Measurements from ENCODE around the gene ASB7.
A peak's percentile ranks its signal among the peaks of the same experiment; 100 is the strongest.

Gene ASB7

DNA sequence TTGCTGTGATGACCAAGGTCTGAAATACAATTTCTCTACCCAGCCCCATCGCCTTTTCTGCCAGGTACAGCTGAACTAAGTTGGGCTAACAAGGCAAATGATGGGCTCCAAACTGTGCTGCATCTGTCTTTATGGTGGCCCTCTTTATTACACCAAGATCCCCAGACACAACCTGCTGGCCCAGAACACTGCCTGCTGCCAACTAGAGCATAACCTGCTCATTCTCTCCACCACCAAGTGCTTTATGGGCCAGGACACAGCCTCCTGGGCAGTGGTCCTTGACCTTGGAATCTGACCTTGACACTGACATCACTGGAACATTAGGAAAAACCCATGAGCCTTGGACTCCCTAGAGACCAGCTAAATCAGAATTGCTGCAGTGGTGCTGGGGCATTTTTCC, 3.7 kb upstream of the ASB7 start:
- no peak for DNase-seq (ENCODE audit: insufficient read length)
- no peak for FAIRE-seq
- TF ChIP-seq POLR2AphosphoS5 (IDR thresholded peaks at IDR 0.05; ENCODE audit: low read depth, low read length) = no peak
- no peak for TF ChIP-seq TAF1 (IDR thresholded peaks at IDR 0.05; ENCODE audit: borderline replicate concordance, low read depth, low read length)
- TF ChIP-seq POLR2A (IDR thresholded peaks at IDR 0.05; ENCODE audit: low read depth, low read length) = no peak

DNA sequence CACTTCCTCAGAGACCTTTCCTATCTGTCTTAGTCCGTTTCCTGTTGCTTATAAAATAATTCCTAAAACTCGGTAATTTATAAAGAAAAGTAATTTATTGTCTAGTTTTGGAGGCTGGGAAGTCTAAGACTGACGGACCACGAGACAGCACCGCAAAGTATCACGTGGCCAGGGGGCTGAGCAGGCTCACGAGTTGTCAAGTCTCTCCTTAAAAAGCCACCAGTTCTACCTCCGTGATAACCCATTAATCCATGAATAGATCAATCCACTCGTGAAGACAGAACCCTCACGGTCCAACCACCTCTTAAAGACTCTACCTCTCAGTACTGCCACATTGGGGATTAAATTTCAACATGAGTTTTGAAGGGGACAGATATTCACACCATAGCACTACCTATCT, 1.2 kb upstream of the ASB7 start:
- no peak for FAIRE-seq
- TF ChIP-seq POLR2AphosphoS5 (IDR thresholded peaks at IDR 0.05; ENCODE audit: low read depth, low read length) (no peak), TAF1 (IDR thresholded peaks at IDR 0.05; ENCODE audit: borderline replicate concordance, low read depth, low read length) (no peak), POLR2A (IDR thresholded peaks at IDR 0.05; ENCODE audit: low read depth, low read length) (no peak)
- no peak for DNase-seq (ENCODE audit: insufficient read length)

DNA sequence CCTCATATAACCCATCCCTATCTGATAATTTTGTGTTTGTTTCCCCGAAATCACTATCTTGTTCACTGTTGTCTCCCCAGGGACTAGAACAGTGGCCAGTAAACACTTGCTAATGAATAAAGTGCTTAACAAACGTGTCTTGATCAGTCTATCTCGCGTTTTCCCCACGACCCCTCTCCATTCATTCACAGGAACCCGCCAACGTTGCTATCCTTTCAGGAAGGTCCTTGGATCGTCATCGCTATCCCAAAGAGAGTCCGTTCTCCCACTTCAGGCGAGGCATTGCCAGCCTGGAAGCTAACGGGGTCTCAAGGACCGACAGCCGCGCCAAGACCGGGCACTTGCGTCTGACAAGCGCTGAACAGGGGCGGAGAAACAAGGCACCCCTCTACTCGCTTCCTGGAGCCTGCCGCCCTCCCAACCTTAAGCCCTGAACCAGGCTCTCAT, 749 bp upstream of the ASB7 start:
- TF ChIP-seq POLR2AphosphoS5 (IDR thresholded peaks at IDR 0.05; ENCODE audit: low read depth, low read length) = no peak
- TF ChIP-seq TAF1 (IDR thresholded peaks at IDR 0.05; ENCODE audit: borderline replicate concordance, low read depth, low read length) = no peak
- TF ChIP-seq POLR2A (IDR thresholded peaks at IDR 0.05; ENCODE audit: low read depth, low read length) = no peak
- FAIRE-seq (no peak), DNase-seq (ENCODE audit: insufficient read length) (no peak)

DNA sequence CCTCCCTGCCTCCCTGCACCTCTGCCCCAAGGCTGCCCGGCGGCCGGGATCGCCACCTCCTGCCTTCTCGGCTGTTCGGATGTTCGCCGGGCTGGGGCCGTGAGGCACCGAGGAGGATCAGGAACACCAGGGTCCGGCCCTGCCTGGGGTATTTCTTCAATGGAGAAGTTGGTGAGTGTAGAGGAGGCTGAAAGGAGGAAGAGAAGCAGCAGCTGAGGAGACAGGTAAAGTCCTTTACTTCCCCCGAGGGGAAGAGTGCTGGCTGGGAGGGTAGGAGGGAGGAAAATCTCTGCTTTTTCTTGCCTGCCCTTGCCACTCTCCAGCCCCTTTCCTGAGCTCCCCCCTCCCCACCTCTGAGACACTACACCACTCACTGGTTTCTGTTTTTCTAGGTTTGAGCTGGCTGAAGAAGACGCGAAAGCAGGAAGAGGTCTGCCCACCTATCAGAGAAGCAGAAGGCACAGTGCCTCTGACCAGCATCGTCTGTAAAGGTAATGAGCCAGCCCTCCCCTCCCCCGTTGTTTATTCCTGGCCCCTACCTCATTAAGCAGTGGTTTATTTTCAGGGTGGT, 519 bp downstream of the ASB7 start:
- DNase-seq (ENCODE audit: insufficient read length) (peak; percentile 21), FAIRE-seq (peak; percentile 62)
- TF ChIP-seq TAF1 (IDR thresholded peaks at IDR 0.05; ENCODE audit: borderline replicate concordance, low read depth, low read length) (peak; percentile 17; the same call in 1 of the 2 replicates), POLR2AphosphoS5 (IDR thresholded peaks at IDR 0.05; ENCODE audit: low read depth, low read length) (peak; percentile 49; the same call in 1 of the 2 replicates), POLR2A (IDR thresholded peaks at IDR 0.05; ENCODE audit: low read depth, low read length) (no peak; the same call in 1 of the 2 replicates)

DNA sequence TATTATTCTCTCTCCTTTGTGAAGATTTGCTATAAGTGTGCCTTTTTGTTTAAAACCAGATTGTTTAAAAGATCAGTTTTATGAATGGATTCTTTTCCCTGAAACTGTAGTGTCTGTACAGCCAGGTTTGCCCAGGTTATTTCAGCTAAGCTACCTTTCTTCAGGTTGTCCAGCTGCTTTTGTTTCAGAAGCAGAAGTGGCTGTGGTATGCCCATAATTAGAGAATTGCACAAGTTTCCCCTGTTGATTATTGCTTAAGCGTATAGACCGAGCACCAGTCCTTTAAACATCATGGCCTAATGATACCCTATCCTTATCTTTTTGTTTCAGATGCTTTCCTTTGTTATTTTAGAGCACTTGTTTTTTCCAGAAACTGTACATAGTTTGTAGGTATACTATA, 10.2 kb downstream of the ASB7 start:
- FAIRE-seq = no peak
- TF ChIP-seq POLR2A (IDR thresholded peaks at IDR 0.05; ENCODE audit: low read depth, low read length) (no peak), TAF1 (IDR thresholded peaks at IDR 0.05; ENCODE audit: borderline replicate concordance, low read depth, low read length) (no peak), POLR2AphosphoS5 (IDR thresholded peaks at IDR 0.05; ENCODE audit: low read depth, low read length) (no peak)
- DNase-seq (ENCODE audit: insufficient read length) = no peak

DNA sequence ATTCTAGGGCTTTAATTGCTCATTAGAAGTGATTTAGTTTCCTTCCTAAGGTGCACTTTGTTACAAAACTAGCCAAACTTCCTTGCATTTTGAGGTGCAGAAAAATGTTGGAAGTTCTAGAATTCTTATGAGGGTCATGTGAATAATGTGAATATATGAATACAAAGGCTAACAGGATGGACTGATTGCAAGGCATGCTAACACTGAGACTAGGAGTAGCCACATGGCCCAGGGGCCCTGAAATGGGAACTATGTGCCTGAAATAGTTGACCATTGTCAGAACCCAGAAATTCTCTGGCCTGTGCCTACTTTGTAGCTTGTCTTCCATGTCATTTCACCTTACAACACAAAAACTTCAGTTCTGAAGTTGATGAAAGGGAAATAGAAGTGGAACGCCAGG, 10.8 kb downstream of the ASB7 start:
- DNase-seq (ENCODE audit: insufficient read length) (no peak), FAIRE-seq (no peak)
- TF ChIP-seq TAF1 (IDR thresholded peaks at IDR 0.05; ENCODE audit: borderline replicate concordance, low read depth, low read length) (no peak), POLR2AphosphoS5 (IDR thresholded peaks at IDR 0.05; ENCODE audit: low read depth, low read length) (no peak), POLR2A (IDR thresholded peaks at IDR 0.05; ENCODE audit: low read depth, low read length) (no peak)

DNA sequence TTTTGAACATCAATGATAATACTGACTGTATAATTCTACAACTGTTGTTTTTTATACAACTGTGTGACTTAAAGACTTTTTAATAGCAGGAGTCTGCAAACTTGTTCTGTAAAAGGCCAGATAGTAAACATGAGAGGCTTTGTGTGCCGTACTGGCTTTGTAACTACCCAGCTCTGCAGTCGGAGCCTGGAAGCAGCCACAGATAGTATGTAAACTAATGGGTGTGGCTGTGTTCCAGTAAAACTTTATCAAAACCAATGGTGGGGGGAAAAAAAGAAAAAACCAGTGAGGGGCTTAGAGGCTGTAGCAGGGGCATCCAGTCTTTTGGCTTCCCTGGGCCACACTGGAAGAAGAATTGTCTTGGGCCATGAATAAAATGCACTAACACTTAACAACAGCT, 11.9 kb downstream of the ASB7 start:
- no peak for TF ChIP-seq POLR2AphosphoS5 (IDR thresholded peaks at IDR 0.05; ENCODE audit: low read depth, low read length)
- TF ChIP-seq TAF1 (IDR thresholded peaks at IDR 0.05; ENCODE audit: borderline replicate concordance, low read depth, low read length) = no peak
- no peak for TF ChIP-seq POLR2A (IDR thresholded peaks at IDR 0.05; ENCODE audit: low read depth, low read length)
- no peak for DNase-seq (ENCODE audit: insufficient read length)
- FAIRE-seq = no peak

DNA sequence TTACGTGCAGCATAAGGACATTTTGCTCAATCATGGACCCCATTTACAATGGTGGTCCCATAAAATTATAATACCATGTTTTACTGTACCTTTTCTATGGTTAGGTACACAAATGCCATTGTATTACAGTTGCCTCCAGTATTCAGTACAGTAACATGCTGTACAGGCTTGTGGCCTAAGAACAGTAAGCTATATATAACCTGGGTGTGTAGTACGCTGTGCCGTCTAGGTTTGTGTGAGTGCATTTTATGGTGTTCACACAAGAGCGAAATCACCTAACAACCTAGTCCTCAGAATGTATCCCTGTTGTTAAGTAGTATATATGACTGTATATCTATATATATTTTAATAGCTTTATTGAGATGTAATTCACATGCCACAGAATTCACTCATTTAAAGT, 12.5 kb downstream of the ASB7 start:
- FAIRE-seq (no peak), DNase-seq (ENCODE audit: insufficient read length) (no peak)
- TF ChIP-seq POLR2AphosphoS5 (IDR thresholded peaks at IDR 0.05; ENCODE audit: low read depth, low read length) (no peak), POLR2A (IDR thresholded peaks at IDR 0.05; ENCODE audit: low read depth, low read length) (no peak), TAF1 (IDR thresholded peaks at IDR 0.05; ENCODE audit: borderline replicate concordance, low read depth, low read length) (no peak)

DNA sequence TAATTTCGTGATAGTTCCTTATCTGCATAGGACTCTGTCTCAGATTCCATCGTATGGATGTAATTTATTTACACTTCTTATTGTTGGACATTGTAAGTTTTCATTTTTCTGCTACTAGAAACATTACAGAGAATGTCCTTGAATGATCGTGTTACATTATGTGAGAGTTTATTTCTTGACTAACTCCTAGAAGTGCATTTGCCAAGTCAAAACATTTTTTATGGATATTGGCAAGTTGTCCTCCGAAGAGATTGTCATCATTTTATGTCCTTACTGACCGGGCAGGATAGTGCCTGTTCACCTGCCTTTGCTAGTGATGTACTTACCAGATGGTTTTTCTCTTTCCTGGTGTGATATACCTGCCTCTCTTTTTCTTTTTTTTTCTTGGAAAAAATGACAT, 13.4 kb downstream of the ASB7 start:
- FAIRE-seq (no peak), DNase-seq (ENCODE audit: insufficient read length) (no peak)
- TF ChIP-seq TAF1 (IDR thresholded peaks at IDR 0.05; ENCODE audit: borderline replicate concordance, low read depth, low read length) (no peak), POLR2AphosphoS5 (IDR thresholded peaks at IDR 0.05; ENCODE audit: low read depth, low read length) (no peak), POLR2A (IDR thresholded peaks at IDR 0.05; ENCODE audit: low read depth, low read length) (no peak)

DNA sequence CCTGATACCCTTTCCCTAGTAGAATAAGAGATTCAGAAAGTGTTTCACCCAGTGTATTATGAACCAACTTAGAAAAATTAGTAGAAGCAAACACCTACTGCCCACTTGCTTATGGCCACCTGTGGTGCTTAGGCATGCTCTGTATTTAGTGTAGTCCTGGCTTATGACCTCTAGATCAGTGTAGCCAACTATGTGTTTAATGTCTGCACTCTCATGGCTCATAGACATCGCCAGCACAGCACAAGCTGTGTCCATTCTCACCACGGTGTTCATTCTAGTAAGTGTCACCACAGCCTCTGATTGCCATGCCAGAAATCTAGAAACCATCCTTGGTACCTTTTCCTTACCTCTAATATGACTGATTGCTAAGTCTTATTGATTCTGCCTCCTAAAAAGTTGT, 14.3 kb downstream of the ASB7 start:
- FAIRE-seq = no peak

DNA sequence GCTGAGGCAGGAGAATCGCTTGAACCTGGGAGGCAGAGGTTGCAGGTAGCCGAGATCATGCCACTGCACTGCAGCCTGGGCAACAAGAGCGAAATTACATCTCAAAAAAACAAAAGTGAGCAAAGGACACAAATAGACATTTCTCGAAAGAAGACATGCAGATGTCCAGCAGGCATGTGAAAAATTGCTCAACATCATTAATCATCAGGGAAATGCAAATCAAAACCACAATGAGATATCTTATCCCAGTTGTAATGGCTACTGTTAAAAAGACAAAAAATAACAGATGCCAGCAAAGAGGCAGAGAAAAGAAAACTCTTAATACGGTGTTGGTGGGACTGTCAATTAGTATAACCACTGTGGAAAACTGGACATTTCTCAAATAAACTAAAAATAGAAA, 20.9 kb downstream of the ASB7 start:
- no peak for TF ChIP-seq TAF1 (IDR thresholded peaks at IDR 0.05; ENCODE audit: borderline replicate concordance, low read depth, low read length)
- no peak for TF ChIP-seq POLR2AphosphoS5 (IDR thresholded peaks at IDR 0.05; ENCODE audit: low read depth, low read length)
- TF ChIP-seq POLR2A (IDR thresholded peaks at IDR 0.05; ENCODE audit: low read depth, low read length) = no peak
- FAIRE-seq (no peak), DNase-seq (ENCODE audit: insufficient read length) (no peak)

More for the DNA sequence above, 14.3 kb downstream of the ASB7 start:
- DNase-seq (ENCODE audit: insufficient read length) = no peak
- no peak for TF ChIP-seq POLR2A (IDR thresholded peaks at IDR 0.05; ENCODE audit: low read depth, low read length)
- no peak for TF ChIP-seq POLR2AphosphoS5 (IDR thresholded peaks at IDR 0.05; ENCODE audit: low read depth, low read length)
- TF ChIP-seq TAF1 (IDR thresholded peaks at IDR 0.05; ENCODE audit: borderline replicate concordance, low read depth, low read length) = no peak

DNA sequence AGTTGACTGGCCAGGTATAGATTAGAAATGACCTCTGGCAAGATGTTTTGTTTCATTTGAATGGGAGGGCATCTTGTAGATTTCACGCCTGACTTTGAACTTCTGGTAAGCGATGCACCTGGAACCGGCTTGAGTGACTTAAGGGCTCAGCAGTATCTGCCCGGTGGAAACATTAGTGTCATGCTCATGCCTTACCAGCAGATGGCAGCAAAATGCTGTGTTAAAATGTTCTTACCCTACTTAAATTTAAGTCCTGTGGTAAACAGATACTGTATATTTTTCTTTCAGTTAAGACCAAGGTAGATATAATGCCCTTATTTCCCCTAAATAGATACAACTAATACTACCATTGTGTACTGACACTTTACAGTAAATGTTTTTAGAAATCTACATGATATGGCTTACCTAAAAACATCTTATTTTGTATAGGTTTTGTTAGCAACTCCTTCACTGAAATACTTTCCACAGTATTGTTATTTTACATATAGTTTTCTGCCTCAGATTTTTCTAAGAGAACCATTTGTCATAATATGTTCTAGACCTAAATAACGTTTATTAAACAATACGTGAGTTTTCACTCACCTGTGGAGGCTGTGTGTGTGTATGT, 25.5 kb downstream of the ASB7 start:
- peak; percentile 98 for FAIRE-seq
- TF ChIP-seq TAF1 (IDR thresholded peaks at IDR 0.05; ENCODE audit: borderline replicate concordance, low read depth, low read length) (no peak), POLR2A (IDR thresholded peaks at IDR 0.05; ENCODE audit: low read depth, low read length) (no peak), POLR2AphosphoS5 (IDR thresholded peaks at IDR 0.05; ENCODE audit: low read depth, low read length) (no peak)
- no peak for DNase-seq (ENCODE audit: insufficient read length)

Data from GM12892 (cell line).